PC-9 (cell line): Measurements from ENCODE around the gene ARHGEF3.

Source experiments
- CTCF ChIP-seq: fragments of 200-600 bp; sonication (generic); conservative IDR thresholded peaks from 2 replicates; pipeline ENCODE4 v1.6.1; 2017; ENCODE audit warnings: mixed run types, antibody characterized with exemption, mild to moderate bottlenecking, moderate library complexity
- EZH2 ChIP-seq: fragments of 200-600 bp; sonication (generic); IDR thresholded peaks from 2 replicates; pipeline ENCODE4 v1.8.0; 2017; ENCODE audit warnings: antibody characterized with exemption, low read depth

- TF ChIP-seq CTCF (no peak), EZH2 (no peak)
These were observed 12.7 kb downstream of the ARHGEF3 start for GRCh38 chr3:56789076-56789475.
